IMR-90 (cell line): ENCODE data around the gene OVCA2. TPM values are rescaled to one million over a fixed set of nuclear protein-coding genes. Genes with fewer than 3 reads are reported as not detected.

Experiments
- ATAC-seq: fragments of 200-7000 bp; cut with Tn5 transposase; 2 replicates; pipeline ENCODE4 v1.9.1; 2020; ENCODE audit warnings: low read depth, mild to moderate bottlenecking, moderate library complexity
- BruUV-seq: library from RNA; stranded (reverse); fragments of 400-500 nt; replicated peaks from 2 replicates; lab custom pipeline; 2021; lab: Mats Ljungman, UMichigan
- CTCF ChIA-PET: fragments of 300-600 bp; formaldehyde crosslinking; extraction: SDS; loops from one replicate; lab custom pipeline; 2021; ENCODE audit warnings: antibody characterized with exemption; lab: Yijun Ruan, JAX
- POLR2A ChIA-PET: fragments of 300-600 bp; sonication (Branson Sonifier 250); formaldehyde crosslinking; loops from one replicate; lab custom pipeline; 2022; ENCODE audit warnings: antibody characterized with exemption; ENCODE audit not compliant: unreplicated experiment; lab: Charles Lee
- DNase-seq: peaks from one replicate; pipeline ENCODE4 v3.0.0; 2013
- H2AFZ ChIP-seq: replicated peaks from 2 replicates; pipeline ENCODE3; 2013; ENCODE audit warnings: low read length, mild to moderate bottlenecking; ENCODE audit not compliant: poor library complexity
- H2AK5ac ChIP-seq: 2 replicates; pipeline ENCODE4 v1.6.1; 2013; ENCODE audit warnings: low read depth, low read length, inconsistent platforms
- H2AK9ac ChIP-seq: replicated peaks from 2 replicates; pipeline ENCODE3; 2013; ENCODE audit warnings: mild to moderate bottlenecking, low read depth, low read length, moderate library complexity; ENCODE audit not compliant: poor library complexity
- H2BK120ac ChIP-seq: 2 replicates; pipeline ENCODE4 v1.6.1; 2013; ENCODE audit warnings: low read depth, low read length, inconsistent platforms
- H2BK15ac ChIP-seq: 3 replicates; pipeline ENCODE4 v1.6.1; 2013; ENCODE audit warnings: low read depth, low read length, inconsistent platforms
- H2BK20ac ChIP-seq: 2 replicates; pipeline ENCODE4 v1.6.1; 2013; ENCODE audit warnings: low read depth, mild to moderate bottlenecking, inconsistent platforms, low read length, moderate library complexity
- H2BK5ac ChIP-seq: 2 replicates; pipeline ENCODE4 v1.6.1; 2013; ENCODE audit warnings: mild to moderate bottlenecking, low read depth, low read length, inconsistent platforms; ENCODE audit not compliant: poor library complexity, severe bottlenecking
- H3K14ac ChIP-seq: replicated peaks from 2 replicates; pipeline ENCODE4 v1.6.1; 2013; ENCODE audit warnings: low read depth, low read length, inconsistent platforms
- H3K18ac ChIP-seq: 2 replicates; pipeline ENCODE4 v1.6.1; 2013; ENCODE audit warnings: low read depth, low read length, control low read depth
- H3K23ac ChIP-seq: 2 replicates; pipeline ENCODE4 v1.6.1; 2013; ENCODE audit warnings: low read depth, low read length, inconsistent platforms
- H3K27ac ChIP-seq: 2 replicates; pipeline ENCODE4 v1.5.1; 2013; ENCODE audit warnings: mild to moderate bottlenecking, control low read depth, low read length; ENCODE audit not compliant: insufficient read depth
- H3K27me3 ChIP-seq: 2 replicates; pipeline ENCODE4 v1.6.1; 2013; ENCODE audit warnings: low read length; ENCODE audit not compliant: control insufficient read depth, insufficient read depth
- H3K36me3 ChIP-seq: 2 replicates; pipeline ENCODE4 v1.6.1; 2013; ENCODE audit warnings: low read length, mixed read lengths; ENCODE audit not compliant: control insufficient read depth, insufficient read depth
- H3K4ac ChIP-seq: 2 replicates; pipeline ENCODE4 v1.6.1; 2013; ENCODE audit warnings: low read depth, low read length, inconsistent platforms
- H3K4me1 ChIP-seq: 2 replicates; pipeline ENCODE4 v1.6.1; 2013; ENCODE audit warnings: low read length, mixed read lengths; ENCODE audit not compliant: control insufficient read depth, insufficient read depth
- H3K4me2 ChIP-seq: 2 replicates; pipeline ENCODE4 v1.6.1; 2013; ENCODE audit warnings: low read depth, mild to moderate bottlenecking, control low read depth, low read length, moderate library complexity
- H3K4me3 ChIP-seq: 2 replicates; pipeline ENCODE4 v1.5.1; 2013; ENCODE audit warnings: low read depth, mild to moderate bottlenecking, control low read depth, low read length, moderate library complexity; ENCODE audit not compliant: insufficient read depth
- H3K56ac ChIP-seq: 2 replicates; pipeline ENCODE4 v1.6.1; 2013; ENCODE audit warnings: low read length, inconsistent platforms; ENCODE audit not compliant: insufficient read depth; ENCODE audit errors: extremely low read depth
- H3K79me1 ChIP-seq, 2 experiments: 2 replicates each; pipeline ENCODE4 v1.6.1; 2013; ENCODE audit warnings: low read length in 2 of 2, inconsistent platforms in 1 of 2, low read depth in 1 of 2
- H3K9ac ChIP-seq: 2 replicates; pipeline ENCODE4 v1.6.1; 2013; ENCODE audit warnings: low read depth, low read length, control low read depth
- H3K9me1 ChIP-seq: 2 replicates; pipeline ENCODE4 v1.6.1; 2013; ENCODE audit warnings: low read length, inconsistent platforms; ENCODE audit not compliant: insufficient read depth
- H3K9me3 ChIP-seq: 2 replicates; pipeline ENCODE4 v1.6.1; 2013; ENCODE audit warnings: low read length; ENCODE audit not compliant: control insufficient read depth, insufficient read depth
- H4K20me1 ChIP-seq: 2 replicates; pipeline ENCODE4 v1.6.1; 2013; ENCODE audit warnings: low read length, inconsistent platforms; ENCODE audit not compliant: insufficient read depth
- H4K5ac ChIP-seq: 2 replicates; pipeline ENCODE4 v1.6.1; 2013; ENCODE audit warnings: mild to moderate bottlenecking, low read depth, low read length, control low read depth
- H4K8ac ChIP-seq, 2 experiments: 2 replicates each; pipeline ENCODE4 v1.6.1; 2013; ENCODE audit warnings: low read depth in 2 of 2, low read length in 2 of 2, control low read depth in 1 of 2, inconsistent platforms in 1 of 2
- H4K91ac ChIP-seq: 2 replicates; pipeline ENCODE4 v1.6.1; 2013; ENCODE audit warnings: low read depth, low read length, inconsistent platforms; ENCODE audit not compliant: insufficient read depth
- BHLHE40 ChIP-seq: fragments of 150-350 bp; IDR thresholded peaks from 2 replicates; pipeline ENCODE4 v1.6.1; 2016; ENCODE audit warnings: mild to moderate bottlenecking, low read depth, low read length
- FOS ChIP-seq: fragments of 150-350 bp; IDR thresholded peaks from 2 replicates; pipeline ENCODE4 v1.6.1; 2016; ENCODE audit warnings: low read depth, low read length
- MAFK ChIP-seq: IDR thresholded peaks from 2 replicates; pipeline ENCODE4 v1.6.1; 2012; ENCODE audit warnings: low read depth, low read length, improper control_type of control experiment
- MAZ ChIP-seq: IDR thresholded peaks from 2 replicates; pipeline ENCODE4 v1.6.1; 2012; ENCODE audit warnings: low read depth, mild to moderate bottlenecking, low read length, improper control_type of control experiment, moderate library complexity, borderline replicate concordance
- MXI1 ChIP-seq: IDR thresholded peaks from 2 replicates; pipeline ENCODE4 v1.6.1; 2012; ENCODE audit warnings: low read depth, mild to moderate bottlenecking, low read length, moderate library complexity, borderline replicate concordance
- POLR2A ChIP-seq: IDR thresholded peaks from 2 replicates; pipeline ENCODE4 v1.6.1; 2012; ENCODE audit warnings: mild to moderate bottlenecking, low read depth, low read length
- RAD21 ChIP-seq: IDR thresholded peaks from 2 replicates; pipeline ENCODE4 v1.6.1; 2012; ENCODE audit warnings: low read length, improper control_type of control experiment
- RCOR1 ChIP-seq: IDR thresholded peaks from 2 replicates; pipeline ENCODE4 v1.6.1; 2012; ENCODE audit warnings: mild to moderate bottlenecking, low read length, improper control_type of control experiment; ENCODE audit not compliant: insufficient replicate concordance
- RFX5 ChIP-seq: IDR thresholded peaks from 2 replicates; pipeline ENCODE4 v1.8.0; 2012; ENCODE audit warnings: low read depth, mild to moderate bottlenecking, low read length, moderate library complexity
- WGBS, 2 experiments: methylation state at CpG; one replicate each; pipeline versions ENCODE4 v1.1.5 to v1.1.7; 2013; ENCODE audit warnings: missing lambda C conversion rate in 2 of 2; ENCODE audit not compliant: insufficient read length in 1 of 2; ENCODE audit errors: extremely low coverage in 2 of 2; 5-methylcytosine and 5-hydroxymethylcytosine counted together
- dilution Hi-C: fragments of 300-500 bp; cut with HindIII; formaldehyde crosslinking; loops from one replicate; pipeline ENCODE4 v1.14.3; 2018; ENCODE audit warnings: low sequenced_read_pairs; ENCODE audit not compliant: unreplicated experiment
- in situ Hi-C: fragments of 300-500 bp; cut with MboI; formaldehyde crosslinking; loops from 3 replicates; pipeline ENCODE4 v1.14.3; 2019; ENCODE audit warnings: low sequenced_read_pairs, inconsistent platforms, mixed read lengths
- intact Hi-C: fragments of 100-400 bp; cut with micrococcal nuclease; formaldehyde crosslinking; loops from 2 replicates; pipeline ENCODE4 v1.10.0; 2022
- polyA plus RNA-seq, 3 experiments: library from polyadenylated mRNA; depleted of rRNA; stranded (reverse); fragments of >200 nt; gene quantifications; 2 replicates each; pipeline ENCODE4 v1.2.3, GENCODE V29; 2012; ENCODE audit warnings: low replicate concordance in 1 of 3
- total RNA-seq: library from RNA; depleted of rRNA; stranded (reverse); fragments of >200 nt; gene quantifications from 2 replicates; pipeline ENCODE4 v1.2.3, GENCODE V29; 2012
- TF ChIP-seq, protein P1 (sequence below): conservative IDR thresholded peaks from 2 replicates; pipeline ENCODE4 v1.5.1; 2012; ENCODE audit warnings: mild to moderate bottlenecking, low read depth, low read length, improper control_type of control experiment
- TF ChIP-seq, protein P2 (sequence below): fragments of 150-350 bp; IDR thresholded peaks from 2 replicates; pipeline ENCODE4 v1.6.1; 2017; ENCODE audit warnings: mild to moderate bottlenecking, antibody characterized with exemption, low read length, low read depth
- TF ChIP-seq, protein P3 (sequence below): fragments of 150-350 bp; IDR thresholded peaks from 2 replicates; pipeline ENCODE4 v1.6.1; 2016; ENCODE audit warnings: low read depth, mild to moderate bottlenecking, low read length, moderate library complexity, borderline replicate concordance

The OVCA2 gene
- total and polyA plus RNA-seq, 2 of the 4 experiments (the other 2 are of a cell fraction) = 38.7 to 46.9 TPM

DNA sequence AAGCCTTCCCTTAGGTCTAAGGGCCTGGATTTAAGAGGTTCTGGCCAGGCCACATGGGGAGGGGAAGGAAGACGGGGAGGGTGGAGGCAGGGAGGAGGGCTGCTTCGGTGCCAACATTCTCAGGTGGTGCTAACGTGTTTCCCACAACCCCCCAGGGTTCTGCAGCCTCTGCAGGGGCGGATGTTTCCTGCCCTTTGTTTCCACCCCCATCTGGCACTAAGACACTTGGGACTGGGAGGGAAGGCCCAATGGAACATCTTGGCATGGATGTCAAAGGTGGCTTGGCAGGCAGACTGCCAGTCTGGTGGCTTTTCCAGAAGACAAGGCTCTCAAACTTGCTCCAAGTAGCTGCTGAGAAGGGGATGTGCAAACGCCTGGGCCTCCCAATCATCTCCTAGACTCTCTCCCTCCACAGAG lies 25.8 kb downstream of the OVCA2 start (continued):
- no peak for TF ChIP-seq BHLHE40
- no peak; the same call in 1 of the 2 replicates for TF ChIP-seq POLR2A
- no peak for TF ChIP-seq MAZ
- no peak for TF ChIP-seq RCOR1

DNA sequence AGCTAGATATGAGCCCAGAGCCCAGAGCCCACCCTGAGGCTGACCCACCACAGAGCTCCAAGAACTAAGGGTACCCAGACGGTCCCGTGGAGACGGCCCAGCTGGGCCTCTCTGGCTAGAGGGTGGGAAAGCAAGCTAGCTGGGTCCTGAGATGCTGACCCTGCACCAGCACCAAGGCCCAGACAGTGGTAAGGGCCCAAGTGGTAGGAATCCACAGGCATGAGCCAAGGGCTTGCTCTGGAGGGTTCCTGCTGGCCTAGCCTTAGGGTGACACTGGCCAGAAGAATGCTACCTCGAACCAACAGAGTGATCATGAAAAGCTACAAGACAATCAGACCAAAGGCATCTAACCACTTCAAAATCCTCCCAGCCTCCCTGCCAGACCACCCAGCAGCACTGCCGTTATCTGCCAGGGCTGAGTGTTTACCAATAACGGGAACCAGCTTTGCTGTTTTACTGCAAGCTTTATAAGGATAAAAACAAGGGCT lies 26.3 kb downstream of the OVCA2 start:
- peak overlapping the region; percentile 92 to 99; a peak in 3 of 4 replicates for H4K8ac ChIP-seq
- H3K9me3 ChIP-seq = no peaks in the 10 kb centered on the region
- H3K4me1 ChIP-seq = peaks cover 71% of the 10 kb centered on the region
- peak overlapping the region; percentile 93 for H2BK15ac ChIP-seq
- H3K23ac ChIP-seq = peak overlapping the region; percentile 93
- peak overlapping the region; percentile 90 for H2BK20ac ChIP-seq
- H2AK5ac ChIP-seq = peak overlapping the region; percentile 98
- peaks cover 56% of the 10 kb centered on the region for H3K9me1 ChIP-seq
- H3K79me1 ChIP-seq = peaks cover 33 to 78% of the 10 kb centered on the region in 2 experiments
- dilution Hi-C loops (no loop called here), in situ Hi-C loops (loop anchor here (5.0 to 10.0 kb wide), 2 partner anchors 107 to 179 kb away; no protein-coding TSS in a partner anchor), intact Hi-C loops (loop anchor here (1.0 kb wide), 1 partner anchor 176 kb away; no protein-coding TSS in a partner anchor)
- H3K27me3 ChIP-seq = no peaks in the 10 kb centered on the region
- no CpG with 5 or more reads among the region's 6 CpGs for WGBS, 2 experiments
- peak overlapping the region; percentile 98 for H2BK5ac ChIP-seq
- POLR2A ChIA-PET = no interaction called here
- H3K4me3 ChIP-seq = no peak overlapping the region
- H3K9ac ChIP-seq = peak overlapping the region; percentile 62
- no peaks in the 10 kb centered on the region for H4K20me1 ChIP-seq
- DNase-seq = peak; percentile 90
- peak overlapping the region; percentile 63 for H3K56ac ChIP-seq
- H3K36me3 ChIP-seq = peaks cover 30% of the 10 kb centered on the region
- H2AFZ ChIP-seq = peak overlapping the region; percentile 52
- peak overlapping the region; percentile 65 for H3K18ac ChIP-seq
- peak overlapping the region; percentile 97 for H4K91ac ChIP-seq
- CTCF ChIA-PET = interaction anchor here (0.6 to 2.2 kb wide), 5 partner anchors 10 to 177 kb away, joined by 3 to 8 read pairs (median 5); no protein-coding TSS in a partner anchor
- peak overlapping the region; percentile 95 for H3K4ac ChIP-seq
- peak overlapping the region; percentile 4; the same call in 1 of the 2 replicates for H3K4me2 ChIP-seq
- H2AK9ac ChIP-seq = peak overlapping the region; percentile 83
- BruUV-seq = no TSS peak
- H4K5ac ChIP-seq = peak overlapping the region; percentile 94
- peak; percentile 45 for ATAC-seq
- peak overlapping the region; percentile 90 for H3K14ac ChIP-seq
- peak overlapping the region; percentile 92 for H3K27ac ChIP-seq
- peak overlapping the region; percentile 99 for H2BK120ac ChIP-seq
- TF ChIP-seq RFX5 = no peak
- TF ChIP-seq FOS = peak; percentile 53
- no peak for TF ChIP-seq MXI1
- TF ChIP-seq RAD21 = peak; percentile 16; the same call in 1 of the 2 replicates
- TF ChIP-seq, protein P1, sequence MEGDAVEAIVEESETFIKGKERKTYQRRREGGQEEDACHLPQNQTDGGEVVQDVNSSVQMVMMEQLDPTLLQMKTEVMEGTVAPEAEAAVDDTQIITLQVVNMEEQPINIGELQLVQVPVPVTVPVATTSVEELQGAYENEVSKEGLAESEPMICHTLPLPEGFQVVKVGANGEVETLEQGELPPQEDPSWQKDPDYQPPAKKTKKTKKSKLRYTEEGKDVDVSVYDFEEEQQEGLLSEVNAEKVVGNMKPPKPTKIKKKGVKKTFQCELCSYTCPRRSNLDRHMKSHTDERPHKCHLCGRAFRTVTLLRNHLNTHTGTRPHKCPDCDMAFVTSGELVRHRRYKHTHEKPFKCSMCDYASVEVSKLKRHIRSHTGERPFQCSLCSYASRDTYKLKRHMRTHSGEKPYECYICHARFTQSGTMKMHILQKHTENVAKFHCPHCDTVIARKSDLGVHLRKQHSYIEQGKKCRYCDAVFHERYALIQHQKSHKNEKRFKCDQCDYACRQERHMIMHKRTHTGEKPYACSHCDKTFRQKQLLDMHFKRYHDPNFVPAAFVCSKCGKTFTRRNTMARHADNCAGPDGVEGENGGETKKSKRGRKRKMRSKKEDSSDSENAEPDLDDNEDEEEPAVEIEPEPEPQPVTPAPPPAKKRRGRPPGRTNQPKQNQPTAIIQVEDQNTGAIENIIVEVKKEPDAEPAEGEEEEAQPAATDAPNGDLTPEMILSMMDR = peak; percentile 47
- peak; percentile 27; the same call in 1 of the 2 replicates for TF ChIP-seq MAFK
- TF ChIP-seq, protein P2, sequence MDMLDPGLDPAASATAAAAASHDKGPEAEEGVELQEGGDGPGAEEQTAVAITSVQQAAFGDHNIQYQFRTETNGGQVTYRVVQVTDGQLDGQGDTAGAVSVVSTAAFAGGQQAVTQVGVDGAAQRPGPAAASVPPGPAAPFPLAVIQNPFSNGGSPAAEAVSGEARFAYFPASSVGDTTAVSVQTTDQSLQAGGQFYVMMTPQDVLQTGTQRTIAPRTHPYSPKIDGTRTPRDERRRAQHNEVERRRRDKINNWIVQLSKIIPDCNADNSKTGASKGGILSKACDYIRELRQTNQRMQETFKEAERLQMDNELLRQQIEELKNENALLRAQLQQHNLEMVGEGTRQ = 0 out of 2 replicates have a peak, but pooled peaks have one; percentile 3
- no peak for TF ChIP-seq POLR2A
- no peak; the same call in 1 of the 2 replicates for TF ChIP-seq MAZ
- TF ChIP-seq, protein P3, sequence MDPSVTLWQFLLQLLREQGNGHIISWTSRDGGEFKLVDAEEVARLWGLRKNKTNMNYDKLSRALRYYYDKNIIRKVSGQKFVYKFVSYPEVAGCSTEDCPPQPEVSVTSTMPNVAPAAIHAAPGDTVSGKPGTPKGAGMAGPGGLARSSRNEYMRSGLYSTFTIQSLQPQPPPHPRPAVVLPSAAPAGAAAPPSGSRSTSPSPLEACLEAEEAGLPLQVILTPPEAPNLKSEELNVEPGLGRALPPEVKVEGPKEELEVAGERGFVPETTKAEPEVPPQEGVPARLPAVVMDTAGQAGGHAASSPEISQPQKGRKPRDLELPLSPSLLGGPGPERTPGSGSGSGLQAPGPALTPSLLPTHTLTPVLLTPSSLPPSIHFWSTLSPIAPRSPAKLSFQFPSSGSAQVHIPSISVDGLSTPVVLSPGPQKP = no peak
